Gastroesophageal sphincter (tissue), 4 donors: ENCODE measurements around the gene DCBLD1. TPM values are rescaled to one million over a fixed set of nuclear protein-coding genes. Genes with fewer than 3 reads are reported as not detected.

Source experiments
- ATAC-seq: fragments of 150-250 bp; one replicate; pipeline ENCODE4 v1.9.1; 2016; ENCODE audit warnings: mild to moderate bottlenecking, moderate library complexity
- H3K27ac ChIP-seq, 4 donors: fragments of 200-600 bp; sonication (generic) in 3 of 4; 1 replicate in 3 of 4; 2 replicates in 1 of 4; pipeline ENCODE4 v1.5.1; 2016 to 2019
- H3K27me3 ChIP-seq: fragments of 200-600 bp; sonication (generic); one replicate; pipeline ENCODE4 v1.5.1; 2019
- H3K36me3 ChIP-seq, 2 donors: fragments of 200-600 bp; sonication (generic); one replicate each; pipeline ENCODE4 v1.5.1; 2019; ENCODE audit warnings: control low read depth in 1 of 2
- H3K4me1 ChIP-seq, 3 donors: fragments of 200-600 bp; sonication (generic); 1 replicate in 2 of 3; 2 replicates in 1 of 3; pipeline ENCODE4 v1.5.1; 2016 to 2019; ENCODE audit warnings: control low read depth in 2 of 3
- H3K4me3 ChIP-seq, 2 donors: fragments of 200-600 bp; sonication (generic); one replicate each; pipeline ENCODE4 v1.5.1; 2019; ENCODE audit warnings: mild to moderate bottlenecking in 1 of 2, moderate library complexity in 1 of 2
- H3K9me3 ChIP-seq, 3 donors: fragments of 200-600 bp; sonication (generic); one replicate each; pipeline ENCODE4 v1.5.1; 2017 to 2019; ENCODE audit warnings: control low read depth in 2 of 3
- CTCF ChIP-seq, 4 experiments: fragments of 200-600 bp in 2 of 4; fragments of 450-650 bp in 2 of 4; sonication (generic) in 1 of 4; IDR thresholded peaks; one replicate each; pipeline ENCODE4 v1.5.1; 2017 to 2019; ENCODE audit warnings: antibody characterized with exemption in 4 of 4, mild to moderate bottlenecking in 2 of 4, moderate library complexity in 2 of 4
- EP300 ChIP-seq: sonication (generic); formaldehyde crosslinking; IDR thresholded peaks from one replicate; pipeline ENCODE4 v1.6.1; 2017; ENCODE audit warnings: antibody characterized with exemption, mild to moderate bottlenecking
- POLR2A ChIP-seq, 2 donors: fragments of 450-650 bp; IDR thresholded peaks; one replicate each; pipeline ENCODE4 v1.6.1; 2017; ENCODE audit warnings: antibody characterized with exemption in 2 of 2, mild to moderate bottlenecking in 2 of 2, moderate library complexity in 1 of 2
- POLR2AphosphoS5 ChIP-seq: sonication (generic); formaldehyde crosslinking; IDR thresholded peaks from one replicate; pipeline ENCODE4 v1.6.1; 2017; ENCODE audit warnings: antibody characterized with exemption
- WGBS, 2 donors: methylation state at CpG; one replicate each; pipeline ENCODE4 v1.1.5; 2018; ENCODE audit warnings: low coverage in 1 of 2; 5-methylcytosine and 5-hydroxymethylcytosine counted together
- total RNA-seq, 4 donors: library from RNA; depleted of rRNA; stranded (reverse); fragments of >200 nt; gene quantifications; one replicate each; pipeline ENCODE4 v1.1.0, GENCODE V29; 2016

The DCBLD1 gene
- total RNA-seq, 4 donors from 2014 or later = 5.0 to 10.9 (median 8.3) TPM

GRCh38 chr6:117542493-117542892 lies 60.0 kb downstream of the DCBLD1 start:
- no peaks in the 10 kb centered on the region for H3K9me3 ChIP-seq
- H3K27ac ChIP-seq = no peak overlapping the region
- H3K4me1 ChIP-seq = peaks cover 0 to 1% (median 0%) of the 10 kb centered on the region in 3 donors
- H3K36me3 ChIP-seq = peaks cover 0 to 63% of the 10 kb centered on the region in 2 donors
- WGBS, 2 donors = 71 to 93% methylated on average over 2 of the region's 3 CpGs
- TF ChIP-seq EP300 = no peak
- TF ChIP-seq CTCF (IDR thresholded peaks at IDR 0.05) = no peak
- no peak for TF ChIP-seq POLR2A (IDR thresholded peaks at IDR 0.05)
- TF ChIP-seq POLR2AphosphoS5 = no peak
- H3K27me3 ChIP-seq = no peaks in the 10 kb centered on the region
- no peak overlapping the region for H3K4me3 ChIP-seq
- ATAC-seq = no peak

DNA sequence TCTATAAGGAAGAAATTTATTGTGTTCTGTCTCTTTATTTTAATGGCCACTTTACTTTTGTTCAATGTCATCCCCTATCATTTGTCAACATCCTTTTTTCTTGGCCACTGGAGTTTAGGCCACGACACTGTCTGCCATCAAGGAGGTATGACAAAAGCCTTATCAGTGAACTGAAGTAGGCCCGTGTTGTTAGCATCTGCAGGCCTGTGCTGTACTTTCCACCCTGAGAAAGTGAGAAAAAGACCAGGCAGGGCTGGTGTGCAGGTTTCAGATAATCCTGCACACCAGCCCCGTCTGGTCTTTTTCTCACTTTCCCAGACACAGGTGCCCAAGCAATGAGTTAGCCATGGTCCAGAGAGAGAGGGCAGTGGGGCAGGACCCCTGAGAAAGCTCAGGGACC lies 62.2 kb downstream of the DCBLD1 start:
- no peak for ATAC-seq
- Histone ChIP-seq H3K27ac (no peak overlapping the region), H3K36me3 (peaks cover 0 to 47% of the 10 kb centered on the region in 2 donors), H3K9me3 (no peaks in the 10 kb centered on the region), H3K4me1 (peaks cover 0 to 17% (median 3%) of the 10 kb centered on the region in 3 donors), H3K4me3 (no peak overlapping the region), H3K27me3 (no peaks in the 10 kb centered on the region)
- 46 to 100% methylated on average over 2 to 3 of the region's 3 CpGs for WGBS, 2 donors
- TF ChIP-seq POLR2A (IDR thresholded peaks at IDR 0.05) (no peak), EP300 (no peak), CTCF (IDR thresholded peaks at IDR 0.05) (no peak), POLR2AphosphoS5 (no peak)

DNA sequence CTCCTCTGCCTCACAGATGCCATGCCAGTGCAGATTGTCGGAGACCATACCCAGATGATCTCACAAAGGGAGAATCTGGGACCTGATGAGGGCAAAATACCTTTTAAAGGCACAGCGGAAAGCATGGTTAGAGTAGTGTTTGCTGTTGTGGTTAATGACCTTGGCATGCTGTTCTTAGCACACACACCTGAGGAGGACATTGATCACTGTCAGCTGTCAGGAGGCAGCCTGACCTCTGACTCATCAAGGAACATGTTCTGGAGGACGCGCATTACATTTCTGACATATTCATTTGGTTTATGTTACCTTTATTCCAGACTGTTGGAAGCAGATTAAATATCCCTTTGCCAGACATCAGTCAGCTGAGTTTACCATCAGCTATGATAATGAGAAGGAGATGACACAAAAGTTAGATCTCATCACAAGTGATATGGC lies 62.7 kb downstream of the DCBLD1 start:
- TF ChIP-seq CTCF (IDR thresholded peaks at IDR 0.05) (no peak), POLR2A (IDR thresholded peaks at IDR 0.05) (no peak), EP300 (no peak), POLR2AphosphoS5 (no peak)
- ATAC-seq = no peak

DNA sequence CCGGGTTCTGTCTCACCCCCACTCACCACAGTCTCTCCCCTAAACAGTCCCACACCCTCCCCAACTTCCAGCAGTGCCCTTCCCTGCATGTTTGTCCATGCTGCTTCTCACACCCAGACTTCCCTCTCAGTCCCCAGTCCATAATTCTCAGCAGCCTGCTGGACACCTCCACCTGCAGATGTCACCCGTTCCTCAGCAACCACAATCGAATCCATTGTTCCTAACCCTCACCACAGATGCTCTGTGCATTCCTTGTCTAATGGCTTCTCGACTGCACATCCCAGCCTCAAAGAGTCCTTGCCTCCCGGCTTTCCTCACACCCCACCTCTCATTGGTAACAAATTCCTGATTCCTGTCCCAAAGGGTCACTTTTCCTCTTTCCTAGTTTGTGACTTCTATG lies 64.2 kb downstream of the DCBLD1 start:
- no peak overlapping the region for H3K27ac ChIP-seq
- H3K4me1 ChIP-seq = peaks cover 0 to 17% (median 3%) of the 10 kb centered on the region in 3 donors
- H3K9me3 ChIP-seq = no peaks in the 10 kb centered on the region
- H3K27me3 ChIP-seq = no peaks in the 10 kb centered on the region
- WGBS, 2 donors = 83 to 88% methylated on average over 3 to 5 of the region's 5 CpGs
- peaks cover 0 to 32% of the 10 kb centered on the region in 2 donors for H3K36me3 ChIP-seq
- H3K4me3 ChIP-seq = no peak overlapping the region
- no peak for ATAC-seq
- no peak for TF ChIP-seq POLR2A (IDR thresholded peaks at IDR 0.05)
- no peak for TF ChIP-seq EP300
- TF ChIP-seq POLR2AphosphoS5 = no peak
- no peak for TF ChIP-seq CTCF (IDR thresholded peaks at IDR 0.05)

More for the DNA sequence above, 62.7 kb downstream of the DCBLD1 start:
- H3K27me3 ChIP-seq = no peaks in the 10 kb centered on the region
- H3K27ac ChIP-seq = no peak overlapping the region
- no peaks in the 10 kb centered on the region for H3K9me3 ChIP-seq
- H3K4me3 ChIP-seq = no peak overlapping the region
- H3K36me3 ChIP-seq = peaks cover 0 to 45% of the 10 kb centered on the region in 2 donors
- WGBS, 2 donors = 81 to 96% methylated on average over 2 to 4 of the region's 4 CpGs
- peaks cover 0 to 17% (median 3%) of the 10 kb centered on the region in 3 donors for H3K4me1 ChIP-seq
